ENCODE results near the gene INKA2. TPM values are rescaled to one million over a fixed set of nuclear protein-coding genes. Genes with fewer than 3 reads are reported as not detected.
A peak's percentile ranks its signal among the peaks of the same experiment; 100 is the strongest.

INKA2 gene
- total and polyA plus RNA-seq, 10 of the 15 experiments (the other 5 are each of a cell fraction or from before 2014, with no cell fraction given), result 0.38 to 5.1 (median 1.3) TPM; not detected in 1

DNA sequence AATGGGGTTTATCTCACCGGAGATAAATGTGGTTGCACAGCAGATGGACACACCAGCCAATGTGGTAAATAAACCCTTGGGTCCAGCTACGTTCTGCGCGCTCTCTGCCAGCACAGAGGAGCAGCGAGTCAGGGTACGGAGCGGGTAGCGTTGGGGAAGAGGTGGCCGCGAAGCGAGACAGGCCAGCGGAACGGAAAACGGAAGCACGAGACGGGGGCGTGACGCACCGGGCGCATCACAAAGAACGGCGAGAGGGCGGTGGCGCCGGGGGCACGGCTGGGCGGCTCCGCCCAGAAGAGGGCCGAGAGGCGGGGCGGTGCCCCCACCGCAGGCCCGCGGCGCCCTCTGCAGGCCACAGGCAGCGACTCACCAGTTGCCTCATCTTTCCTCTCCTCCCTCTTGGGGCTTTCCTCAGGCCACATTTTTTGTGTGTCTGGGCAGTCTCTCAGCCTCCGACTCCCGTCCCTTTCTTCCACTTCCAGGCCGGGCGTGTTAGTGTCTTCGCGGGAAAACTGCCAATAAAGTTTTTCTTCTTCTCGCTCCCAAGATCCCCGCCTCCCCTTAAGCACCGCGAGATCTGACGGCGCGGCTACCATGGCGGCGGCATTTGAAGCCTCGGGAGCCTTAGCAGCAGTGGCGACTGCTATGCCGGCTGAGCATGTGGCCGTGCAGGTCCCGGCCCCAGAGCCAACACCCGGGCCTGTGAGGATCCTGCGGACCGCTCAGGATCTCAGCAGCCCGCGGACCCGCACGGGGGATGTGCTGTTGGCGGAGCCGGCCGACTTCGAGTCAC is 16.3 kb upstream of the INKA2 start, which contains the start of gene DDX20 (continued):
- peak; percentile 91 for TF ChIP-seq TAF1 (IDR thresholded peaks at IDR 0.05; ENCODE audit: borderline replicate concordance, low read depth, low read length)
- peak; percentile 49 for TF ChIP-seq LARP7 (IDR thresholded peaks at IDR 0.05)
- TF ChIP-seq, protein P1, sequence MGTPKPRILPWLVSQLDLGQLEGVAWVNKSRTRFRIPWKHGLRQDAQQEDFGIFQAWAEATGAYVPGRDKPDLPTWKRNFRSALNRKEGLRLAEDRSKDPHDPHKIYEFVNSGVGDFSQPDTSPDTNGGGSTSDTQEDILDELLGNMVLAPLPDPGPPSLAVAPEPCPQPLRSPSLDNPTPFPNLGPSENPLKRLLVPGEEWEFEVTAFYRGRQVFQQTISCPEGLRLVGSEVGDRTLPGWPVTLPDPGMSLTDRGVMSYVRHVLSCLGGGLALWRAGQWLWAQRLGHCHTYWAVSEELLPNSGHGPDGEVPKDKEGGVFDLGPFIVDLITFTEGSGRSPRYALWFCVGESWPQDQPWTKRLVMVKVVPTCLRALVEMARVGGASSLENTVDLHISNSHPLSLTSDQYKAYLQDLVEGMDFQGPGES (IDR thresholded peaks at IDR 0.05), result 0 out of 2 replicates have a peak, but pooled peaks have one; percentile 32
- TF ChIP-seq TCF3 (IDR thresholded peaks at IDR 0.05; ENCODE audit: borderline replicate concordance, insufficient read depth, low read depth, low read length), result peak; percentile 45; the same call in 1 of the 2 replicates
- TF ChIP-seq BHLHE40 (IDR thresholded peaks at IDR 0.05; ENCODE audit: borderline replicate concordance in 1 of 2, low read depth in 2 of 2, low read length in 1 of 2), result peak; percentile 95 to 99
- TF ChIP-seq, protein P2, sequence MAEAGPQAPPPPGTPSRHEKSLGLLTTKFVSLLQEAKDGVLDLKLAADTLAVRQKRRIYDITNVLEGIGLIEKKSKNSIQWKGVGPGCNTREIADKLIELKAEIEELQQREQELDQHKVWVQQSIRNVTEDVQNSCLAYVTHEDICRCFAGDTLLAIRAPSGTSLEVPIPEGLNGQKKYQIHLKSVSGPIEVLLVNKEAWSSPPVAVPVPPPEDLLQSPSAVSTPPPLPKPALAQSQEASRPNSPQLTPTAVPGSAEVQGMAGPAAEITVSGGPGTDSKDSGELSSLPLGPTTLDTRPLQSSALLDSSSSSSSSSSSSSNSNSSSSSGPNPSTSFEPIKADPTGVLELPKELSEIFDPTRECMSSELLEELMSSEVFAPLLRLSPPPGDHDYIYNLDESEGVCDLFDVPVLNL (IDR thresholded peaks at IDR 0.05; ENCODE audit: low read depth, low read length), result peak; percentile 90
- 0 out of 2 replicates have a peak, but pooled peaks have one; percentile 31 for TF ChIP-seq SPI1 (IDR thresholded peaks at IDR 0.05; ENCODE audit: borderline replicate concordance, insufficient read depth, low read depth, low read length)
- peak; percentile 2; the same call in 1 of the 2 replicates for TF ChIP-seq BACH1 (IDR thresholded peaks at IDR 0.05; ENCODE audit: borderline replicate concordance)
- TF ChIP-seq SP1 (IDR thresholded peaks at IDR 0.05; ENCODE audit: low read depth, low read length), result peak; percentile 83
- peak; percentile 92 for TF ChIP-seq POLR2A (IDR thresholded peaks at IDR 0.05; ENCODE audit: low read depth, low read length)
- TF ChIP-seq, protein P3, sequence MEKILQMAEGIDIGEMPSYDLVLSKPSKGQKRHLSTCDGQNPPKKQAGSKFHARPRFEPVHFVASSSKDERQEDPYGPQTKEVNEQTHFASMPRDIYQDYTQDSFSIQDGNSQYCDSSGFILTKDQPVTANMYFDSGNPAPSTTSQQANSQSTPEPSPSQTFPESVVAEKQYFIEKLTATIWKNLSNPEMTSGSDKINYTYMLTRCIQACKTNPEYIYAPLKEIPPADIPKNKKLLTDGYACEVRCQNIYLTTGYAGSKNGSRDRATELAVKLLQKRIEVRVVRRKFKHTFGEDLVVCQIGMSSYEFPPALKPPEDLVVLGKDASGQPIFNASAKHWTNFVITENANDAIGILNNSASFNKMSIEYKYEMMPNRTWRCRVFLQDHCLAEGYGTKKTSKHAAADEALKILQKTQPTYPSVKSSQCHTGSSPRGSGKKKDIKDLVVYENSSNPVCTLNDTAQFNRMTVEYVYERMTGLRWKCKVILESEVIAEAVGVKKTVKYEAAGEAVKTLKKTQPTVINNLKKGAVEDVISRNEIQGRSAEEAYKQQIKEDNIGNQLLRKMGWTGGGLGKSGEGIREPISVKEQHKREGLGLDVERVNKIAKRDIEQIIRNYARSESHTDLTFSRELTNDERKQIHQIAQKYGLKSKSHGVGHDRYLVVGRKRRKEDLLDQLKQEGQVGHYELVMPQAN (conservative IDR thresholded peaks at IDR 0.05), result peak; percentile 99
- TF ChIP-seq RBBP5 (conservative IDR thresholded peaks at IDR 0.05), result no peak
- TF ChIP-seq, protein P4, sequence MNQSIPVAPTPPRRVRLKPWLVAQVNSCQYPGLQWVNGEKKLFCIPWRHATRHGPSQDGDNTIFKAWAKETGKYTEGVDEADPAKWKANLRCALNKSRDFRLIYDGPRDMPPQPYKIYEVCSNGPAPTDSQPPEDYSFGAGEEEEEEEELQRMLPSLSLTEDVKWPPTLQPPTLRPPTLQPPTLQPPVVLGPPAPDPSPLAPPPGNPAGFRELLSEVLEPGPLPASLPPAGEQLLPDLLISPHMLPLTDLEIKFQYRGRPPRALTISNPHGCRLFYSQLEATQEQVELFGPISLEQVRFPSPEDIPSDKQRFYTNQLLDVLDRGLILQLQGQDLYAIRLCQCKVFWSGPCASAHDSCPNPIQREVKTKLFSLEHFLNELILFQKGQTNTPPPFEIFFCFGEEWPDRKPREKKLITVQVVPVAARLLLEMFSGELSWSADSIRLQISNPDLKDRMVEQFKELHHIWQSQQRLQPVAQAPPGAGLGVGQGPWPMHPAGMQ (IDR thresholded peaks at IDR 0.05; ENCODE audit: borderline replicate concordance), result peak; percentile 86
- peak; percentile 96; the same call in 1 of the 2 replicates for TF ChIP-seq STAT1 (conservative IDR thresholded peaks at IDR 0.05)
- TF ChIP-seq, protein P5, sequence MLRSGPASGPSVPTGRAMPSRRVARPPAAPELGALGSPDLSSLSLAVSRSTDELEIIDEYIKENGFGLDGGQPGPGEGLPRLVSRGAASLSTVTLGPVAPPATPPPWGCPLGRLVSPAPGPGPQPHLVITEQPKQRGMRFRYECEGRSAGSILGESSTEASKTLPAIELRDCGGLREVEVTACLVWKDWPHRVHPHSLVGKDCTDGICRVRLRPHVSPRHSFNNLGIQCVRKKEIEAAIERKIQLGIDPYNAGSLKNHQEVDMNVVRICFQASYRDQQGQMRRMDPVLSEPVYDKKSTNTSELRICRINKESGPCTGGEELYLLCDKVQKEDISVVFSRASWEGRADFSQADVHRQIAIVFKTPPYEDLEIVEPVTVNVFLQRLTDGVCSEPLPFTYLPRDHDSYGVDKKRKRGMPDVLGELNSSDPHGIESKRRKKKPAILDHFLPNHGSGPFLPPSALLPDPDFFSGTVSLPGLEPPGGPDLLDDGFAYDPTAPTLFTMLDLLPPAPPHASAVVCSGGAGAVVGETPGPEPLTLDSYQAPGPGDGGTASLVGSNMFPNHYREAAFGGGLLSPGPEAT (IDR thresholded peaks at IDR 0.05; ENCODE audit: low read depth), result peak; percentile 98
- TF ChIP-seq JUNB (IDR thresholded peaks at IDR 0.05), result no peak
- TF ChIP-seq, protein P6, sequence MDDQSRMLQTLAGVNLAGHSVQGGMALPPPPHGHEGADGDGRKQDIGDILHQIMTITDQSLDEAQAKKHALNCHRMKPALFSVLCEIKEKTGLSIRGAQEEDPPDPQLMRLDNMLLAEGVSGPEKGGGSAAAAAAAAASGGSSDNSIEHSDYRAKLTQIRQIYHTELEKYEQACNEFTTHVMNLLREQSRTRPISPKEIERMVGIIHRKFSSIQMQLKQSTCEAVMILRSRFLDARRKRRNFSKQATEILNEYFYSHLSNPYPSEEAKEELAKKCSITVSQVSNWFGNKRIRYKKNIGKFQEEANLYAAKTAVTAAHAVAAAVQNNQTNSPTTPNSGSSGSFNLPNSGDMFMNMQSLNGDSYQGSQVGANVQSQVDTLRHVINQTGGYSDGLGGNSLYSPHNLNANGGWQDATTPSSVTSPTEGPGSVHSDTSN (IDR thresholded peaks at IDR 0.05; ENCODE audit: insufficient replicate concordance, low read depth, low read length), result no peak
- TF ChIP-seq TARDBP (IDR thresholded peaks at IDR 0.05; ENCODE audit: borderline replicate concordance), result peak; percentile 98
- TF ChIP-seq PML (IDR thresholded peaks at IDR 0.05; ENCODE audit: low read length), result peak; percentile 39; the same call in 1 of the 2 replicates
